T-helper 1 cell treated with Interleukin-12 subunit alpha and Interleukin-12 subunit beta and Interleukin-4 antibody, amounts not matched to agents 30 ng/mL and 1 ng/mL, for 36 hours (primary cell): ENCODE data around the gene DCDC1. TPM values are rescaled to one million over a fixed set of nuclear protein-coding genes. Genes with fewer than 3 reads are reported as not detected.

Experiments used
- intact Hi-C: fragments of 100-400 bp; cut with micrococcal nuclease; formaldehyde crosslinking; loops from one replicate; pipeline ENCODE4 v1.15.1; 2024
- total RNA-seq: library from RNA; stranded (reverse); gene quantifications from 2 replicates; pipeline ENCODE4 v1.2.3, GENCODE V29; 2022

DCDC1 gene
- total RNA-seq, 1 donor from 2014 or later = not detected

- intact Hi-C loops = loop anchor here (1.0 to 5.0 kb wide), 3 partner anchors 572 to 1576 kb away; no protein-coding TSS in a partner anchor
Measured at GRCh38 chr11:30917859-30918478, 451.6 kb downstream of the DCDC1 start.

DNA sequence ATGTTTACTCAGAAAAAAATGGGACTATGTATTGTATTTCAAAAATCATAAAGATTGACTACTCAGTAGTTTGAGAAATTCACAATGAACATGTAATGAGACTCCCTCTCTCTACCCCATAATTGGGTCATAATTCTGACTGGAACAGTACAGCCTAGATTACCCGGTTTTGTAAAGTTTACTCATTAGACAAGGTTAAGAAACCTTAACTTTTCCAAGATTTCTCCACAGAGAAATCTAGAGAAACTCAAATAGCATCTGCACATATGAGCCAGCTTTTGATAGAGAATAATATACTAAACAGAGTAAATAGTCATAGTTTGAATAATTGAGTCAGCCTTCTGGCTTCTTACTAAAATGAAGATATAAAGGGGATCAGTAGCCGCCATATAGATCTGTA, 452.3 kb downstream of the DCDC1 start:
- intact Hi-C loops = loop anchor here (2.0 to 5.0 kb wide), 2 partner anchors 1484 to 1575 kb away; no protein-coding TSS in a partner anchor

- intact Hi-C loops = loop anchor here (2.0 to 5.0 kb wide), 2 partner anchors 1484 to 1574 kb away; no protein-coding TSS in a partner anchor
Measured at GRCh38 chr11:30916764-30917163, 452.8 kb downstream of the DCDC1 start.

DNA sequence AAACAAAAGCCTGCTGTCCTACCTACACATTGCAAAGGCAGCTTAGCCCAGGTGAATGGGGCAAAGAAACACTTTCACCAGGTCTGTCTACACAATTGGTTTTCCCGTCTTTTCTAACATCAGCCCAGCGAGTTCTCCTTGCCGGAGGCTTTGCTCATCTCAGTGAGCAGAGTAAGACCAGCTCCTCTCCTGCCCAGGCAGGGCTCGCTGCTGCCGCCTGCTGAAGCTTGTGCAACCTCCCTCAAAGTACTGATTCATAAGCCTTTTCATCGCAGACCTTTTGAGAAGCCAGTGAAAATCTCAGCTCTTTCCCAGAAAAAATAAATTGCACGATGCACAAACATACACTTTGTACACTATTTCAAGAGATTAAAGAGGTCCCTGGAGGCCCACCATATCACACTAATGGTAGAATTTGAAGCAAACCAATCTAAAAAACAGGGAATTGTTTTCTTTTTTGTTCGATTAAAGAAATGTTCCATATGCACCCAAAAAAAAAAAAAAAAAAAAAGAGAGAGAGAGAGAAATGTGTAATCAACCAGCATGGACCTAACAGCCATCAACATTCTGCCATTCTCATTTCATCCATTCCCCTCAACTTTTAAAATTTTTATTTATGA, 455.3 kb downstream of the DCDC1 start:
- intact Hi-C loops = no loop called here

DNA sequence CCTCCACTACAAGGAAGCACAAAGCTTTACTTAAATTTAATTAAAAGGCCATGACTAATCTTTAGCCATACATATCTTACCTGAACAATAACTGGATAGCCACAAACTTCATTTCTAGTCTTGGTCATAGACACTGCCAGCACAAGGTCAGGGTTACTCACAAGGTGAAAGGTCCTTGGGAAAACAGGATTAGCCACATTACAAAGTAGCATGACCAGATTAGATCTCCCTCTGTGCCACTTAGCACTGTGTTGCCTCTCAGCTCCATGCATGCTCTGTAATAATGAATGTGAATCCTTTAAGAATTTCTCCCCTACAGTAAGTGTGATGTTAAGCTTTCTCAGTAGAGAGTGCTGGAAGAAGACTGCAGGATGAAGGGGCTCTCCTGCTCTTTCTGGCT, 458.3 kb downstream of the DCDC1 start:
- intact Hi-C loops = no loop called here

DNA sequence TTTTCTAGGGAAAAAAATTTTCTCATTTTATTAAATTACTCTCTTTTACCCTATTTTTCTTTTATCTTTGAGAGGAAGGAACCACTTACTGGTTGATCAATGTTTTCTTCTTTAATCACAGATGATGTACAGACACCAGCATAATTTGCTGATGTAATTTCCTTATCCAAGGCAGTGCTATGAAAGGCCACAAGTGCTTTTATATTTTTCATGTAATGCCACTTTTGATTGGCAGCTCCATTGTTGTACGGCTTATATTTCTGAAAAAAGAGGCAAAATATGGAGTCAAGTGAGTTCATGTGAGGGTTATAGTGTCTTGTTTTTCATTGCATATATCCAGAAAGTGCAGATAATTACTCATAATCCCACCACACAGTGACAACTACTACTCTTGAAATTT, 460.7 kb downstream of the DCDC1 start:
- intact Hi-C loops = no loop called here

GRCh38 chr11:30908272-30908671, 461.3 kb downstream of the DCDC1 start:
- intact Hi-C loops = no loop called here

GRCh38 chr11:30902929-30903328, 466.6 kb downstream of the DCDC1 start:
- intact Hi-C loops = no loop called here

DNA sequence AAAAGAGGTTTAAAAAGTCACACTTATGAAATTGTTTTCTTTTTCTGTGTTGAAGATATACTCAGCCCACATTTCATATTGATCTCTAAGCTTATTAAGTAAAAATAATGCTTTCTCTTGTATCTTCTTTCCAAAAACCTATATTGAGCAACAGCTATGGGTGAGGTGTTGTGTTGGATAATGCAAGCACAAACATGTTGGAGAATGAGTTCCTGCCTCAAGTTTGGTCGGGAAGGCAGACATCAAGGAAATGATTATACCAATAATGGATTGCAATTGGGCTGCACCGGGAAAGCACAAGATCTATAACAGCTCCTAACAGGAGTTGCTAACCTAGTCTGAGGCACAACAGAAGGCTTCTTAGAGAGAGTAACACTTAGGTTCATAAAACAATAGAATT, 474.5 kb downstream of the DCDC1 start:
- intact Hi-C loops = no loop called here

GRCh38 chr11:30893318-30893717, 476.2 kb downstream of the DCDC1 start:
- intact Hi-C loops = no loop called here

- intact Hi-C loops = no loop called here
Measured at GRCh38 chr11:30889143-30889794, 480.3 kb downstream of the DCDC1 start.

DNA sequence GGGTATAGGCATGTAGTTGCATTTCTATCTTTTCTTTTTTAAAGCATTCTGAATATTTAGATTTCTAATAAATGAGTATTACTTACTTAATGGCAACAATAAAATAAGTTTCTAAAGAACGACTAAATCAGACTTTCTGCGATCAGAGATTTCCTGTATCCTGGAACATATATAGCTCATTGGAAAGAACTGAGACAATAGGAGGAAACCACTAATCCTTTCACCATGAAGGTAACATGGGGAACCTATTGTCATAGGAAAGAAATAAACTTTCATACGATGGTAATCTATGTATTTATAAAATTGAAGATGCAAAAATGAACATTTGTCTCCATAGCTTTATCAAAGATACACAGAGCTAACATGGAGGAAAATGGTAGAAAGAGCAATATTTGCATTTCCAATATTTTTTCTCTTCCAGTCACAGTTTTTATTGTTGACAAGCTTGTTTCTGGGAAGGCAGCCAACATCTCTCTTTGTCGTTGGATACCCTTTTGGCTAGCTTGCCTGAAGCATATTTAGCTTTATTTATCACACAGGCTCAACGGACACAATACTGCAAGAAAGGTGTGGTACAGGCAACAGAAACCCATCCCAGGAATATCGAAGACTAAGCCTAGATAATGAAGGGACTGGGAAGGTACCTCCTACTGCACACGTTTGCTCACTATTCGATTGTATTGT, 490.1 kb downstream of the DCDC1 start:
- intact Hi-C loops = no loop called here

GRCh38 chr11:30878400-30878799, 491.1 kb downstream of the DCDC1 start:
- intact Hi-C loops = no loop called here

- intact Hi-C loops = no loop called here
Measured at GRCh38 chr11:30876663-30877396, 492.7 kb downstream of the DCDC1 start.

DNA sequence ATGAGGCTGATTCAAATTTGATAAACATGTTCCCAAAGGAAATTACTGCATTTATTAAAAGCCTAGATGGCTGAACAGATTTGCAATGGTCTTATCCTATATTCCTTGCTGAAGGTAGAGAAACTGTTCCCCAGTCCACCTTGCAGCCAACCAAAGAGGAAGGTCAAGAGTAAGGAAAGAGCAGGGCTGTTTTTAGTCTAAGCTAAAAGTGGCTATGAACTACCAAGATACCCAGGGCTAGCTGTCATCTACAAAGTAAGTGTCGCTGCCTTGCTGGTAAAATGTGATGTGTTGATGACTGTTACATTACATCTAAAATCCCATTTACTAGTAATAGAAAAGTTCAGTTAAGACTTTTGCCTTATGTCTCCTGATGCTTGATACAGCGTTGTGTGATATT, 493.3 kb downstream of the DCDC1 start:
- intact Hi-C loops = no loop called here

DNA sequence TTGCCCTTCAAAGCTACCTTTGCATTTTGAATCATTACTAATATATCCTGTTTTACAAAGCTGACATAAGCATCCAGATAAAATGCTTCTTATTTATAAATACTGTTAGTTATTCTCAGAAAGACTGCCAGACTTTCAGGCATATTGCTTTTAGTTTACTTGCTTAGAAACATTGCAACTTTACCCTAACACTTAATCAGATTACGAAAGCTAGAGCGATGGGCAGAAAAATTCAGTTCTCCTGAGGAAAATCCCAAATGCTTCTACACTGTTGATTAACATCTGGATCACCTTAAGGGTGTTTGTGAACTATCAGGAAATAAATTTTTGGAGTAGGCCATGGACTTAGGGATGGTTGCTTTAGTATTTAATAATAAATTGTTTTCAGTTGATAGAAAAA, 493.7 kb downstream of the DCDC1 start:
- intact Hi-C loops = no loop called here

DNA sequence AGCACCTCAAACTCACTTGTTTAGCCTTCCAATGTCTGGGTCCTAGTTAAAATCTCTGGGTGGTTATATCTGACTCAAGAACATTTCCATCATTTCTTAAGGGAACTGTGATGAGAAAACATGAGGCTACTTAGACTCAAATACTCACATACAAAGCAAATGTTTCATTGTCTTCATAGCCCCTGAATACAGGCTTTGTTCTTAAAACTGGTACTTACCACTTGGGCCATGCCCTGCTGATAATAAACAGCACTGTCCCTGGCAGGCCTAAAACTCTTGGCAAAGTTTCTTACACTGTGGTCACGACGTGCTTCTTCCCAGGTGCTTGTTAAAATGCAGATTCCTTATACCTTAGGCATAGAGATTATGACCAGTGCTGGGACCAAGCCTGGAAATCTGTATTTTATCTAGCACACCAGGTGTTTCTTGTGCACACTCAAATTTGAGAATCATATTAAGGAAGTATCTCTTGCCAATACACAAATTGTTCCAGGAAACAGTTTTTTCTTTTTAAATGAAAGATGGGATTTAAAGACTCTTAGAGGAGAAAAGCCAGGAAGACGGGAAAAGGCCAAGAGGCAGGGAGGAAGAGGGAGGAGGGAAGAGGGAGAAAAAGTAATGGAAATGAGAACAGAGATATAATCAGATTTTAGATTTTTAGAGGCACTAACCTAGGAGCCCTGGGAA, 495.5 kb downstream of the DCDC1 start:
- intact Hi-C loops = no loop called here

- intact Hi-C loops = no loop called here
Measured at GRCh38 chr11:30868626-30869081, 500.9 kb downstream of the DCDC1 start.

GRCh38 chr11:30863209-30863608, 506.3 kb downstream of the DCDC1 start:
- intact Hi-C loops = no loop called here

- intact Hi-C loops = no loop called here
Measured at GRCh38 chr11:30861531-30861930, 508.0 kb downstream of the DCDC1 start.

DNA sequence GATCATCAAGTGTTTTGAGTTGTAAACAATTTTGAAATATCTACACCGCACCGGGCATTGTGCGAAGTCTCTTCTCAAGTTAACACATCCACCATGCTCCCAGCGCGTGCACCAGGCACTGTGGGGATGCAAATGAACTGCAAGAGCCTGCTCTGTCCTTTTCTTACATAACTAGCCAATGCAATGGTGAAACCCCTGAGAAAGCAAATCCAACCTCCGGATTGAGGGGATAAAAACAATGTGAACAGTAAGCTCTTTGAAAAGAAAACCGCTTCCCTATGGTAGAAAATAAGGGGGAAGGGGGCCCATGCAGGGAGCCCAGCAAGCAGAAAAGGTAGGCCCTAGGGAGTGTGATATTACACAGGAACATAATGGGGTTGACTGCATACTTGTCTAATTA, 508.5 kb downstream of the DCDC1 start:
- intact Hi-C loops = no loop called here
